Transverse colon (tissue), 4 donors: ENCODE measurements around the gene PROSER2.

Experiments used
- POLR2AphosphoS5 ChIP-seq, 3 donors: sonication (generic); formaldehyde crosslinking; IDR thresholded peaks; one replicate each; pipeline ENCODE4 v1.6.1; 2016; ENCODE audit warnings: antibody characterized with exemption in 3 of 3
- TF ChIP-seq, protein P1 (sequence below), 5 experiments: fragments of 200-600 bp in 3 of 5; fragments of 450-650 bp in 2 of 5; sonication (generic) in 3 of 5; IDR thresholded peaks; 1 replicate in 2 of 5; 2 replicates in 3 of 5; pipeline ENCODE4 v1.5.1; 2016 to 2017; ENCODE audit warnings: antibody characterized with exemption in 5 of 5, inconsistent platforms in 3 of 5, mild to moderate bottlenecking in 2 of 5, moderate library complexity in 1 of 5

DNA sequence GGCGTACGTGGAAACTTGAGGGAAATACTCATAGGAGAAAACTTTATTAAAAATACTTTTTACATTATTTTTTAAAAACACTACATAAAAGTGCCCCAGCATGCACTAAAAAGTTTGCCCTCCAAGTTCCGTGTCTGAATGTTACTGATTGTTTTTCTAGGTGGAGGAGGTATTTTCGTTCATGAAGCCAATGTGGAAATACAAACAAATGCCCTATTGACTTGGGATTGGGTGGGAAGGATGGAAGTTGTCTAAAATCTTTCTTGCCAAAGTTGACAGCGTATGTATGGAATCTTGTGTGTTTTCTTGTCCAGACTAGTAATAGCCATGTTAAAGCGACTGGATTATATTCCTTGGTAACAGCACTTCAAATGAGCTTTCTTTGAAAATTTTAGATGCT lies 1.2 kb downstream of the PROSER2 start:
- TF ChIP-seq, protein P1, sequence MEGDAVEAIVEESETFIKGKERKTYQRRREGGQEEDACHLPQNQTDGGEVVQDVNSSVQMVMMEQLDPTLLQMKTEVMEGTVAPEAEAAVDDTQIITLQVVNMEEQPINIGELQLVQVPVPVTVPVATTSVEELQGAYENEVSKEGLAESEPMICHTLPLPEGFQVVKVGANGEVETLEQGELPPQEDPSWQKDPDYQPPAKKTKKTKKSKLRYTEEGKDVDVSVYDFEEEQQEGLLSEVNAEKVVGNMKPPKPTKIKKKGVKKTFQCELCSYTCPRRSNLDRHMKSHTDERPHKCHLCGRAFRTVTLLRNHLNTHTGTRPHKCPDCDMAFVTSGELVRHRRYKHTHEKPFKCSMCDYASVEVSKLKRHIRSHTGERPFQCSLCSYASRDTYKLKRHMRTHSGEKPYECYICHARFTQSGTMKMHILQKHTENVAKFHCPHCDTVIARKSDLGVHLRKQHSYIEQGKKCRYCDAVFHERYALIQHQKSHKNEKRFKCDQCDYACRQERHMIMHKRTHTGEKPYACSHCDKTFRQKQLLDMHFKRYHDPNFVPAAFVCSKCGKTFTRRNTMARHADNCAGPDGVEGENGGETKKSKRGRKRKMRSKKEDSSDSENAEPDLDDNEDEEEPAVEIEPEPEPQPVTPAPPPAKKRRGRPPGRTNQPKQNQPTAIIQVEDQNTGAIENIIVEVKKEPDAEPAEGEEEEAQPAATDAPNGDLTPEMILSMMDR (IDR thresholded peaks at IDR 0.05) = no peak
- TF ChIP-seq POLR2AphosphoS5 (IDR thresholded peaks at IDR 0.05) = no peak
